Measurements from ENCODE around the gene MOGAT1. TPM values are rescaled to one million over a fixed set of nuclear protein-coding genes. Genes with fewer than 3 reads are reported as not detected.
"Not testable (repeated sequence)": the region's sequence is repeated elsewhere in the genome, so short reads cannot be mapped to it uniquely, and the experiment has no call there.

The MOGAT1 gene
- total RNA-seq, 2 donors from 2014 or later: not detected

DNA sequence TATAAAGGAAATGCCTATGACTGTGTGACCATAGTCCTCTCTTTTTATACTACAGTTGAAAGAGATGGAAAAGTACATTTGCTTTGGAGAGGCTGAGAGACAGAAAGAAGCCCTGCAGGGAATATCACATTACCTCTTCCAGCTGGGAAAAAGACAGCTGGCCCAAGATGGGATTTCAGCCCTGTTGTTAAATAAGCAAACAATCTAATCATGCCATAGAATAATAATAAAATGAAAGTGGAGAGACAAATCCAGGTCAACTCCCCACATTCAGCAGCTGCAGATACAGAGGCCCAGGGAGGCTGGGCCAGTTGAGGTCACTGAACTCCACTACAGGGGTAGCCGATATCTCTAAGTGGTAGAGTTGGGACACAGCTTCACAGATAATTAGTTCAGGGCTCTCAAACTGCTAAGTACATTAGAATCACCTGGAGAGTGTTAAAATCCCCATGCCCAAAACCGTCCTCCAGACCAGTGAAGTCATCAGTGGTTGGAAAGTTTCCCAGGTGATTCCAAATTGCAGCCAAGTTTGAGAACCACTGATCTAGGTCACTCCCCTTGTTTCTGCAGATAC, 81.9 kb downstream of the MOGAT1 start:
- no peak overlapping the region for H3K27ac Mint-ChIP-seq
- no peaks in the 10 kb centered on the region for H3K27me3 Mint-ChIP-seq
- H3K4me1 Mint-ChIP-seq: no peaks in the 10 kb centered on the region
- H3K36me3 Mint-ChIP-seq (ENCODE audit: low read depth): no peaks in the 10 kb centered on the region
- no peak for ATAC-seq (replicated peaks)
- no peak overlapping the region for H3K4me3 Mint-ChIP-seq
- H3K9me3 Mint-ChIP-seq: no peaks in the 10 kb centered on the region

- ATAC-seq (replicated peaks): no peak
- Mint-ChIP-seq H3K4me1 (no peaks in the 10 kb centered on the region), H3K9me3 (no peaks in the 10 kb centered on the region), H3K27ac (no peak overlapping the region), H3K4me3 (no peak overlapping the region), H3K27me3 (no peaks in the 10 kb centered on the region), H3K36me3 (ENCODE audit: low read depth) (no peaks in the 10 kb centered on the region)
These were observed 83.0 kb downstream of the MOGAT1 start for GRCh38 chr2:222754324-222754930.

- not testable (repeated sequence) for H3K9me3 Mint-ChIP-seq; H3K27me3 Mint-ChIP-seq; ATAC-seq (replicated peaks); H3K4me1 Mint-ChIP-seq; H3K36me3 Mint-ChIP-seq (ENCODE audit: low read depth); H3K4me3 Mint-ChIP-seq; H3K27ac Mint-ChIP-seq
These were observed 84.1 kb downstream of the MOGAT1 start for GRCh38 chr2:222755593-222755992.

DNA sequence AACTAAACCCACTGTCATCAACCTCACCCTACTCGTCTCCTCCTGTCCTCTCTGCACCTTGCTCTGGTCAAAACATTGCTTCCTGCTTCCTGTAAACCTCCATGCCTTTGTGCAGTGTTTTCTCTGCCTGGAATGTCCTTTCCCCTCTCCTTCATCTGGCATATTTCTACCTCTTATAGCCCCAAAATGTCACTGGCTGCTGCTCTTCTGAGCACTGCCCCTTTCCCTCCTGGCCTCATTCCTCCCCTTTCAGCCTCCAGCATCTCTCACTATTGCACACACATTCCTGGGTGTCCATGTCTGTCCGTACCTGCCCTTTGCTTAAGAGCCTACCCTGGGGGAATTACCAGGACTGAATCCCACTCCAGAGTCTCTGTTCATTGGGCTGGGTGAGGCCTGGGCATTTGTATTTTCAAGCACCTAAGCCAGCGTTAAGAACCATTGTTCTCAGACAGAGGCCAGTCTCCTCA, 84.9 kb downstream of the MOGAT1 start:
- Mint-ChIP-seq H3K4me1 (no peaks in the 10 kb centered on the region), H3K9me3 (no peaks in the 10 kb centered on the region), H3K27me3 (no peaks in the 10 kb centered on the region), H3K36me3 (ENCODE audit: low read depth) (no peaks in the 10 kb centered on the region), H3K27ac (no peak overlapping the region), H3K4me3 (no peak overlapping the region)
- no peak for ATAC-seq (replicated peaks)

- H3K36me3 Mint-ChIP-seq (ENCODE audit: low read depth): no peaks in the 10 kb centered on the region
- H3K27me3 Mint-ChIP-seq: peaks cover 3% of the 10 kb centered on the region
- ATAC-seq (replicated peaks): no peak
- no peaks in the 10 kb centered on the region for H3K9me3 Mint-ChIP-seq
- H3K4me3 Mint-ChIP-seq: no peak overlapping the region
- no peaks in the 10 kb centered on the region for H3K4me1 Mint-ChIP-seq
- H3K27ac Mint-ChIP-seq: no peak overlapping the region
These were observed 85.6 kb downstream of the MOGAT1 start for GRCh38 chr2:222756951-222757650.

Other genes with a start within 250 kb of the MOGAT1 start
- gene SGPP2, start 247.1 kb upstream of the MOGAT1 start, total RNA-seq: 10 to 100 TPM in 1 of 2 donors, 1 to 10 TPM in 1; 3.0 to 17.0 TPM
- gene FARSB, start 15.6 kb upstream of the MOGAT1 start, total RNA-seq: 10 to 100 TPM; 23.2 to 48.6 TPM
- 10 to 100 TPM; 12.9 to 32.6 TPM for gene ACSL3, start 189.4 kb downstream of the MOGAT1 start, total RNA-seq

Measured in activated T-helper 17 cell treated with anti-CD3 and anti-CD28 coated beads, Interleukin-2, amount 50 U/mL, for 72 hours (primary cell).